ENCODE results near the gene C19orf53.
"Not testable (repeated sequence)": the region's sequence is repeated elsewhere in the genome, so short reads cannot be mapped to it uniquely, and the experiment has no call there.

C19orf53 gene

DNA sequence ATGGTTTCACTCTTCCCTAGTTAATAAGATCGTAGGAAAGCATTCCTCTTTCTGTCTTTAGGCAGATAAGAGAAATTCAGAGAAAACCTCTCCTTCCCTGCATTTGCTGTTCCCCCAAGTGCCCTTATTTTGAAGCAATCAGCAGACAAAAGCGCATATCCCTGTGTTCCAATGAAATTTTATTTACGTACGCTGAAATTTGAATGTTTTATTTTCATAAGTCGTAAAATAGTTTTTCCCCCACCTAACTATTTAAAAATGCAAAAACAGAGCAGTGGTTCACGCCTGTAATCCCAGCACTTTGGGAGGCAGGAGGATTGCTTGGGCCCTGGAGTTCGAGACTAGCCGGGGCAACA lies 27.2 kb upstream of the C19orf53 start:
- H3K4me3 ChIP-seq (ENCODE audit: low read depth in 1 of 2, low read length in 1 of 2), result peak overlapping the region; percentile 70 to 94
- peak overlapping the region; percentile 87 for H3K27ac ChIP-seq
- no peaks in the 10 kb centered on the region for H3K27me3 ChIP-seq
- H3K9me3 ChIP-seq, result no peaks in the 10 kb centered on the region
- H3K36me3 ChIP-seq, result peaks cover 9% of the 10 kb centered on the region
- H3K4me1 ChIP-seq (ENCODE audit: control insufficient read depth in 1 of 2, insufficient read depth in 1 of 2, low read depth in 1 of 2, low read length in 1 of 2), result peaks cover 13 to 16% of the 10 kb centered on the region in 2 experiments
- TF ChIP-seq, protein P1, sequence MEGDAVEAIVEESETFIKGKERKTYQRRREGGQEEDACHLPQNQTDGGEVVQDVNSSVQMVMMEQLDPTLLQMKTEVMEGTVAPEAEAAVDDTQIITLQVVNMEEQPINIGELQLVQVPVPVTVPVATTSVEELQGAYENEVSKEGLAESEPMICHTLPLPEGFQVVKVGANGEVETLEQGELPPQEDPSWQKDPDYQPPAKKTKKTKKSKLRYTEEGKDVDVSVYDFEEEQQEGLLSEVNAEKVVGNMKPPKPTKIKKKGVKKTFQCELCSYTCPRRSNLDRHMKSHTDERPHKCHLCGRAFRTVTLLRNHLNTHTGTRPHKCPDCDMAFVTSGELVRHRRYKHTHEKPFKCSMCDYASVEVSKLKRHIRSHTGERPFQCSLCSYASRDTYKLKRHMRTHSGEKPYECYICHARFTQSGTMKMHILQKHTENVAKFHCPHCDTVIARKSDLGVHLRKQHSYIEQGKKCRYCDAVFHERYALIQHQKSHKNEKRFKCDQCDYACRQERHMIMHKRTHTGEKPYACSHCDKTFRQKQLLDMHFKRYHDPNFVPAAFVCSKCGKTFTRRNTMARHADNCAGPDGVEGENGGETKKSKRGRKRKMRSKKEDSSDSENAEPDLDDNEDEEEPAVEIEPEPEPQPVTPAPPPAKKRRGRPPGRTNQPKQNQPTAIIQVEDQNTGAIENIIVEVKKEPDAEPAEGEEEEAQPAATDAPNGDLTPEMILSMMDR (IDR thresholded peaks at IDR 0.05), result no peak

DNA sequence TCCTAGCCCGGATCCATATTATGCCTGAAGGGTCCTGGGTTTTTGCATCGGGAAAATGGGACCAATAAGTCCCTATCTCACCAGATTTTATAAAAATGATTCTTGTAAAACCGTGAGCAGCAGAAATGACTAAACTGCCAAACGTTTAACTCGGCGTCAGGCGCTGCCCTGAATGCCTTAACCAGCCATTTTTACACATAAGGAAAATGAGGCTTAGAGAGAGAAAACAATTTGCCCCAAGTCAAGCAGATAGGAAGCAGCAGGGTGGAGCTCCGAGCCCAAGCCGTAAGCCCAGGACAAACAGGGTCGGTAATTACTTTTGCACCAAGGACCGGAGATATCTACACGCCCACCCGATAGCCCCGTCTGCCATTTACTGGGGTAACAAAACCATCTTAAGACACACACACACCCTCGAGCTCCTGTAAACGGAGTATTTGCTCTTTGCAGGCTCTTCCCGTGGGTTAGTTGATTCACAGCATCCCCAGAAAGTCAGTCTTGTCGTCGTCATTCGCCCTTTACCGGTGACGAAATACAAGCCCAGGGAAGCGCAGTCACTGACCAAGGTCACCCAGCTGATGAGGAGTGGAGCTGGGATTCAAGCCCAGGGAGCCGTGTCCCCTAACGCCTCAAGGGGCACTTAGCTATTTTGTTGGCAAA lies 26.0 kb upstream of the C19orf53 start:
- TF ChIP-seq, protein P1 (IDR thresholded peaks at IDR 0.05), result no peak
- H3K4me3 ChIP-seq (ENCODE audit: low read depth in 1 of 2, low read length in 1 of 2), result peak overlapping the region; percentile 70 to 94
- H3K9me3 ChIP-seq, result no peaks in the 10 kb centered on the region
- H3K4me1 ChIP-seq (ENCODE audit: control insufficient read depth in 1 of 2, insufficient read depth in 1 of 2, low read depth in 1 of 2, low read length in 1 of 2), result peaks cover 13 to 16% of the 10 kb centered on the region in 2 experiments
- no peaks in the 10 kb centered on the region for H3K27me3 ChIP-seq
- peak overlapping the region; percentile 87 for H3K27ac ChIP-seq
- peaks cover 21% of the 10 kb centered on the region for H3K36me3 ChIP-seq

DNA sequence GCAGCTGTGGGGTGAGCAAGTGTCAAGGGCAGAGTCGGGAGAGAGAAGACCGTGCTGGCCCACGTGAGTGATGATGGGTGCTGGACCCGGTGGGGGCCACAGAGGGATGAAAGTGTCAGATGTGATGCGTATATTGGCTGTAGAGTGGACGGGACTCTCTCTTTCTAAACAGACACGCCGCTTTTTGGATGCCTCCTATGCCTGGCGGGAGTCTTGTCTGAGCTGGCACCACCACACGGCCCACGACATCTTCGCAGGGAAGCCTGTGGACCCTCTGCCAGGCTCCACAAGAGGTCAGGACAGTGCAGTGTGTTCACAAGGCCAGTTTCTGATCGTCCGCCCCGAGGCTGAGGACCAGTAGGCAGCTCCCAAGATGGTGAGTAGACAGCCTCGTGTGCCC lies 22.8 kb upstream of the C19orf53 start:
- TF ChIP-seq, protein P1 (IDR thresholded peaks at IDR 0.05), result no peak
- no peaks in the 10 kb centered on the region for H3K27me3 ChIP-seq
- peaks cover 51% of the 10 kb centered on the region for H3K36me3 ChIP-seq
- no peaks in the 10 kb centered on the region for H3K9me3 ChIP-seq
- H3K27ac ChIP-seq, result no peak overlapping the region
- H3K4me1 ChIP-seq (ENCODE audit: control insufficient read depth in 1 of 2, insufficient read depth in 1 of 2, low read depth in 1 of 2, low read length in 1 of 2), result peaks cover 13 to 16% of the 10 kb centered on the region in 2 experiments
- no peak overlapping the region for H3K4me3 ChIP-seq (ENCODE audit: low read depth in 1 of 2, low read length in 1 of 2)

DNA sequence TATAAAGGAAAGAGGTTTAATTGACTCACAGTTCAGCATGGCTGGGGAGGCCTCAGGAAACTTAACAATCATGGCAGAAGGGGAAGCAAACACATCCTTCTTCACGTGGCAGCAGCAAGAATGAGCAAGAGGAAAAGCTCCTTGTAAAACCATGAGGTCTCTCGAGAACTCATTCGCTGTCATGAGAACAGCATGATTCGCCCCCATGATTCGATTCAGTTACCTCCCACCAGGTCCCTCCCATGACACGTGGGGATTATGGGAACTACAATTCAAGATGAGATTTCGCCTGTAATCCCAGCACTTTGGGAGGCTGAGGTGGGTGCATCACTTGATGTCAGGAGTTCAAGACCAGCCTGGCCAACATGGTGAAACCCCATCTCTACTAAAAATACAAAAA lies 20.6 kb upstream of the C19orf53 start:
- H3K36me3 ChIP-seq, result peaks cover 71% of the 10 kb centered on the region
- H3K27me3 ChIP-seq, result not testable (repeated sequence)

DNA sequence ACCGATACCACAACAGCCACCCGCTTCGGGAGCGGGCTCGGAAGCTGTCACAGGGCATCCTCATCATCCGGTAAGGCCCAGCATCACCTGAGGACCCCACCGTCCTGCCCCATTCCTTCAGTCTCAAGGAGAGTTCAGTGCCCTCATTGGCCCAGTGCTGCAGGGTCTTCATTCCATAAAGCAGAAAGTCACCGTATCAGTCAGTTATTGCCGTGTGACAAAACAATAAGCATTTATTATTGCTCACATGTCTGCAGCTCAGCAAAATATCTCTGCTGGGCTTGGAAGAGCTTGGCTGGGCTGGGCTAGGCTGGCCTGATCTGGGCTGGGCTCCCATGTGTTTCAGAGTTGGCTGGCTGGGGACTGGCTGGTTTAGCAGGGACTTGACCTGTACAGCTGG lies 18.0 kb upstream of the C19orf53 start:
- TF ChIP-seq, protein P1 (IDR thresholded peaks at IDR 0.05), result no peak
- H3K36me3 ChIP-seq, result peaks cover 97% of the 10 kb centered on the region
- H3K4me3 ChIP-seq (ENCODE audit: low read depth in 1 of 2, low read length in 1 of 2), result no peak overlapping the region
- H3K9me3 ChIP-seq, result no peaks in the 10 kb centered on the region
- H3K4me1 ChIP-seq (ENCODE audit: control insufficient read depth in 1 of 2, insufficient read depth in 1 of 2, low read depth in 1 of 2, low read length in 1 of 2), result no peaks in the 10 kb centered on the region
- no peak overlapping the region for H3K27ac ChIP-seq
- H3K27me3 ChIP-seq, result no peaks in the 10 kb centered on the region

More for the DNA sequence above, 20.6 kb upstream of the C19orf53 start:
- H3K4me3 ChIP-seq (ENCODE audit: low read depth in 1 of 2, low read length in 1 of 2); H3K27ac ChIP-seq; H3K9me3 ChIP-seq; H3K4me1 ChIP-seq (ENCODE audit: control insufficient read depth in 1 of 2, insufficient read depth in 1 of 2, low read depth in 1 of 2, low read length in 1 of 2): not testable (repeated sequence)

DNA sequence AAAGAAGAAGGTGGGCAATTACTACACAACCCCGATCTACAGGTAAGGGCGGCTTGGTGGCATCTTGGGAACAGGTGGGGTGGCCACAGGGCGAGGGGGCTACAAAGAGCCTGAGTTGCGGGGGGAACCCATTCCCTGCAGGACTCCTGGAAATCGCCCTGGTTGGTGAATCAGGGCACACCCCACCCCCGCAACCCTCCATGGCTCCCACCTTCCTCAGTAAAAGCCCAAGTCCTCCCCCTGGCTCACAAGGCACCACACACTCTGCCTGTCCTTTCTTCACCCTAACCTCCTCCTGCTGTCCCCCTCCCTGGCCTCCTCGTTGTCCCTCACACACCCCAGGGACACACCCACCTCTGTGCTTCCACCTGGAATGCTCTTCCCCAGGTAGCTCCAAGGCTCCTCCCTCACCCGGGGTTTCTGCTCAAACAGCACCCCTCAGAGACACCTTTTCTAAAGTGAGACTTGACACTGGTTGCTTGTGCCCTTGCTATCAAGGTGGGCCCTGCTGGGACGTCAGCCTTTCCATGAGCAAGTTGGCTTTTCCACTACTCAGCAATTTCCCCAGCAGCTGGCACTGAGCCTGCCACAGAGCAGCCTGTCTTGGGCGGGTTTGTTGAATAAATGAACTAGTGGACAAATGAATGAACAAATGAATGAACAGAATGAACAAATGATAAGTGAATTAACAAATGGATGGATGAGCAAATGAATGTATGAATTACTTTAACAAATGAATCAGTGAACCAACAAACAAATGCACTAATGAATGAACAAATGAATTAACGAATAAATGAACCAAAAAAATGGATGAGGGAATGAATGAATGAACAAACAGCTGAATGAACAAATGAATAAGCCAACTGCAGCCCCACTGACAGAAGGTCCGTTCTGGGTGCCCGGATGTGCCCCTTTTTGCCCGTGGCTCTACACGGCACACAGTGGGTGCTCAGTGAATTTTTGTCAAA lies 16.2 kb upstream of the C19orf53 start:
- no peaks in the 10 kb centered on the region for H3K4me1 ChIP-seq (ENCODE audit: control insufficient read depth in 1 of 2, insufficient read depth in 1 of 2, low read depth in 1 of 2, low read length in 1 of 2)
- no peak overlapping the region for H3K4me3 ChIP-seq (ENCODE audit: low read depth in 1 of 2, low read length in 1 of 2)
- TF ChIP-seq, protein P1 (IDR thresholded peaks at IDR 0.05), result no peak
- H3K27me3 ChIP-seq, result no peaks in the 10 kb centered on the region
- H3K36me3 ChIP-seq, result peaks cover 97% of the 10 kb centered on the region
- no peak overlapping the region for H3K27ac ChIP-seq
- H3K9me3 ChIP-seq, result no peaks in the 10 kb centered on the region

All from neutrophil (primary cell).